Muscle layer of colon (tissue), 2 donors: ENCODE measurements around the gene CPHXL2.

Experiments
- H3K27ac ChIP-seq: one replicate; pipeline ENCODE4 v1.7.0; 2013; ENCODE audit warnings: low read depth, mild to moderate bottlenecking, low read length, moderate library complexity
- H3K27me3 ChIP-seq, 2 donors: one replicate each; pipeline ENCODE4 v1.7.0; 2013; ENCODE audit warnings: low read length in 2 of 2, mild to moderate bottlenecking in 2 of 2; ENCODE audit not compliant: insufficient read depth in 2 of 2, control insufficient read depth in 1 of 2
- H3K36me3 ChIP-seq: one replicate; pipeline ENCODE4 v1.7.0; 2013; ENCODE audit warnings: mild to moderate bottlenecking, low read length; ENCODE audit not compliant: insufficient read depth
- H3K4me1 ChIP-seq: one replicate; pipeline ENCODE4 v1.7.0; 2013; ENCODE audit warnings: mild to moderate bottlenecking, low read length; ENCODE audit not compliant: insufficient read depth
- H3K4me3 ChIP-seq, 2 donors: one replicate each; pipeline ENCODE4 v1.7.0; 2013; ENCODE audit warnings: low read length in 2 of 2, low read depth in 1 of 2, mild to moderate bottlenecking in 1 of 2, moderate library complexity in 1 of 2
- H3K9ac ChIP-seq: one replicate; pipeline ENCODE4 v1.7.0; 2013; ENCODE audit warnings: low read length
- H3K9me3 ChIP-seq: one replicate; pipeline ENCODE4 v1.7.0; 2013; ENCODE audit warnings: mild to moderate bottlenecking, low read length
- donor health status: abdominal sarcoma.
- donor health status: Adenocarcinoma of cecum.

The CPHXL2 gene

DNA sequence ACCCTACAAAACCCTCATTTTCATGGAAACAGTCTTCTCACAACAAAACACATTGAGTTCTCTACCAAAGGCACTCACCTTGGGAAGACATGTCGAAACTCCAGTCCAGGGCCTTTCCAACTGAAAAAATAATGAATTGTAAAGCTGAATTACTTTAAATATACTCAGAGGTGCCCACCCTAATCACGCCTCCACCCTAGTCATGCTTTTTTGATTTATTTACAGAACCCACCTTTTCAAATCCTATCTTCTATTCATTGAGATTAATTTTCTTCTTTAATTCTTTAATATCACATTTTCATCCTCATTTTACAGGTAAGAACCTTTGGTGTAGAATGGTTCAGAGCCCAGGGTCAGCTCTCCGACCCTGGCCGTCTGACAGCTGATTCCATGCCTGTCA, at the start of gene CPHXL2:
CPHXL2 (minus strand) TSS at position 101 of the 400 bp plus-strand sequence; CDS start at position 91, 10 bp downstream.
- Histone ChIP-seq H3K36me3 (no peaks in the 10 kb centered on the region), H3K9ac (no peak within 1 kb of the TSS), H3K27me3 (no peaks in the 10 kb centered on the region), H3K9me3 (no peaks in the 10 kb centered on the region), H3K4me3 (no peak within 1 kb of the TSS), H3K4me1 (no peaks in the 10 kb centered on the region), H3K27ac (no peak within 1 kb of the TSS)

DNA sequence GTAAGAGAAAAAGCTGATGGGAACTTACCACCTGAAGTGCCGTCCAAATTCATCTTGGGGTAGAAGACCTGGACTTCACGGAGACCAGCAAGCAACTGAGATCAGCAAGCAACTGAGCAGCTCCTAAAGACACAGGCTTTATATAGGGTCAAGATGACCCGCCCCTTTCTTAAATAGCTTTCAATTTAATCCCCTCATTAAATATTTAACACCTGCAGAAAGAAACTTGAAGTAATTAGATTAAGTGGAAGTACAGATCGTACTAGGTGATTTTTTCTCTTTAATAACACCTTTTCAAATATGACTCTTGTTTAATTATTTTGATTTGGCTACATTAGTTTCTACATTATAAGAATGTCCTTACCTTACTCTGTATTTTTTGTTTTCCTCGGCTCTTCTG, 49.6 kb upstream of the CPHXL2 start, which contains the start of gene CPHXL:
CPHXL (minus strand) TSS at position 101 of the 400 bp plus-strand sequence; CDS start at position 53, 48 bp downstream.
- Histone ChIP-seq H3K9ac (no peak within 1 kb of the TSS), H3K4me1 (no peaks in the 10 kb centered on the region), H3K36me3 (no peaks in the 10 kb centered on the region), H3K27ac (no peak within 1 kb of the TSS), H3K27me3 (no peaks in the 10 kb centered on the region), H3K9me3 (no peaks in the 10 kb centered on the region), H3K4me3 (no peak within 1 kb of the TSS)

DNA sequence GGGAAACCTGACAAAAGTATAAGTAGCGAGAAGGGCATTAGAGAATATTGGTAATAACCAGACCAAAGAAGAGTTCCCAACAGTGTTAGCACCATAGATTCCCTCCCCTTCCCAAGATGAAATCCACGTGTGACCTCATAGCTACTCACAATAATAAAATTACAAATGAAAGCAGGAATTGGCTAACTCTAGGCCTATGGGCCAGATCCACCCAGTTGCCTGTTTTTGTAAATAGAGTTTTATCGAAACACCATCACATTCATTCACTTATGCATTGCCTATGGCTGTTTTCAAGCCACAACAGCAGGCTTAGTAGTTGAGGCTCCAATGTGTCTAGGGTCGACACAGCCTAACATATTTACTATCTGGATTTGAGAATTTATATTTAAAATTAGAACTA, 41.6 kb upstream of the CPHXL2 start:
- Histone ChIP-seq H3K9ac (no peak overlapping the region), H3K27me3 (no peaks in the 10 kb centered on the region), H3K27ac (no peak overlapping the region), H3K36me3 (no peaks in the 10 kb centered on the region), H3K9me3 (no peaks in the 10 kb centered on the region), H3K4me1 (no peaks in the 10 kb centered on the region), H3K4me3 (no peak overlapping the region)

DNA sequence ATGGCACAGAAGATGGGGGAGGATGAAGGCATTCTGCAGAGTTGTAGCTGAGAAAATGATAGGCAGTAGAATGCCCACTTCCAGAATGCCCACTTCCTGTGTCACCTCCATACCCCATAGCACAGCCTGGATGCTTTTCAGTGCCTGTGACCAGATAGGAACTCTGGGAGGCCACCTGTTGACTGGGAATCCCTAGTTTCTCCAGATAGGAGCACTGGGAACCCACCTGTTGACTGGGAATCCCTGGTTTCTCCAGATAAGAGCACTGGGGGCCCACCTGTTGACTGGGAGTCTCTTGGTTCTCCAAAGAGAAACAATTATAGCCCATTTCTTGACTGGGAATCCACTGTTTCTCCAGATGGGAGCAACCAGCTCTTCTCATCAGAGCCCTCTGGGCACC, 37.9 kb upstream of the CPHXL2 start:
- no peaks in the 10 kb centered on the region for H3K4me1 ChIP-seq
- no peak overlapping the region for H3K27ac ChIP-seq
- no peaks in the 10 kb centered on the region for H3K36me3 ChIP-seq
- no peaks in the 10 kb centered on the region for H3K27me3 ChIP-seq
- no peaks in the 10 kb centered on the region for H3K9me3 ChIP-seq
- no peak overlapping the region for H3K9ac ChIP-seq
- H3K4me3 ChIP-seq, result no peak overlapping the region

DNA sequence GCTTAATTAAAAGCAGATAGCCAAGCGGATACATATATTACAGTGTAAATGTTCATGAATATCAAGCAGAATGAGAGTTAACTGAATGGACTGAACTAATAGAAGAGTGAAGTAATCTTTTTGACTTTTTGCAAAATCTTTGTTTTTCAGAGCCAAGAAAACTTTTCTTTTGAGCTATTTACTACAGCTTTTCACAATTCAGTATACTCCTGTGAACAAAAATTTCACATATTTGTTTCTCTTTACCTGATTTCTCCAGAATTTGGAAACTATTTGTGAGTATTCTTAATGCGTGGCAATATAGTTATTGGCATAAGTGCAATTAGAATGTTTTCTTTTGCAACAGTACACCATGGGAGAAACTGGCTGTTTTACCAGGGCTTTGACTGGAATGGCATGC, 33.5 kb upstream of the CPHXL2 start:
- H3K4me3 ChIP-seq, result no peak overlapping the region
- H3K4me1 ChIP-seq, result no peaks in the 10 kb centered on the region
- H3K9ac ChIP-seq, result no peak overlapping the region
- no peaks in the 10 kb centered on the region for H3K36me3 ChIP-seq
- H3K9me3 ChIP-seq, result no peaks in the 10 kb centered on the region
- H3K27ac ChIP-seq, result no peak overlapping the region
- H3K27me3 ChIP-seq, result no peaks in the 10 kb centered on the region

DNA sequence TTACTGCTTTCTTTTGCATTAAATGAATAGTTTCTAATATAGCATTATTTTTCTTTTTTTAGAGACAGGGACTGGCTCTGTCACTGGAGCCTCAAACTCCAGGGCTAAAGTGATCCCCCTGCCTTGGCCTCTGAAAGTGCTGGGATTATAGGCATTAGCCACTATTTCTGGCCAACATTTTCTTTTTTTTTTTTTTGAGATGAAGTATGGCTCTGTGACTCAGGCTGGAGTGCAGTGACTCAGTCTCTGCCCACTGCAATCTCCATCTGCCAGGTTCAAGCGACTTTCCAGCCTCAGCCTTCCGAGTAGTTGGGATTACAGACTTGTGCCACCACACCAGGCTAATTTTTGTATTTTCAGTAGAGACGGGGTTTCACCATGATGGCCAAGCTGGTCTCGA, 26.5 kb upstream of the CPHXL2 start:
- H3K36me3 ChIP-seq, result no peaks in the 10 kb centered on the region
- no peaks in the 10 kb centered on the region for H3K27me3 ChIP-seq
- no peaks in the 10 kb centered on the region for H3K4me1 ChIP-seq
- no peaks in the 10 kb centered on the region for H3K9me3 ChIP-seq
- no peak overlapping the region for H3K4me3 ChIP-seq
- no peak overlapping the region for H3K27ac ChIP-seq
- H3K9ac ChIP-seq, result no peak overlapping the region

DNA sequence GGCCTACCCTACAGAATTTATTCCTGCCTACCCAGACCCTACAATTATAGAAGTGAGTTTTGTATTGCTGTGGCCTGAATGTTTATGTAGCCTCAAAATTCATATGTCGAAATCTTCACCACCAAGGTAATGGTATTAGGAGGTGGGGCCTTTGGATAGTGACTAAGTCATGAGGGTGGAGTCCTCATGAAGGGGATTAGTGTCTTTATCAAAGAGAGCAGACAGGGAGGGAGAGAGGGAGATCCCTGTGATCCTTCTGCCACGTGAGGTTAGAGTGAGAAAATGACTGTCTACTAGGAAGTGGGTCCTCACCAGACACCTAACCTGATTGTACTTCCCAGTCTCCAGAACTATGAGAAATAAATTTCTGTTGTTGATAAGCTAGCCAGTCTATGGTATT, 25.4 kb upstream of the CPHXL2 start:
- Histone ChIP-seq H3K9me3 (no peaks in the 10 kb centered on the region), H3K27ac (no peak overlapping the region), H3K9ac (no peak overlapping the region), H3K4me1 (no peaks in the 10 kb centered on the region), H3K4me3 (no peak overlapping the region), H3K36me3 (no peaks in the 10 kb centered on the region), H3K27me3 (no peaks in the 10 kb centered on the region)

DNA sequence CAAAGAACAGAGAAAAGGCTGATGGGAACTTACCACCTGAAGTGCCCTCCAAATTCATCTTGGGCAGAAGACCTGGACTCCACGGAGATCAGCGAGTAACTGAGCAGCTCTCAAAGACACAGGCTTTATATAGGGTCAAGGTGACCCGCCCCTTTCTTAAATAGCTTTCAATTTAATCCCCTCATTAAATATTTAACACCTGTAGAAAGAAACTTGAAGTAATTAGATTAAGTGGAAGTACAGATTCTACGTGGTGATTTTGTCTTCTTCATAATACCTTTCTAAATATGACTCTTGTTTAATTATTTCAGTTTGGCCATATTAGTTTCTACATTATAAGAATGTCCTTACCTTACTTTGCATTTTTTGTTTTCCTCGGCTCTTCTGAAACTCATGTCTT, 24.6 kb upstream of the CPHXL2 start, which contains the start of gene DUXB:
DUXB (minus strand) TSS at position 101 of the 400 bp plus-strand sequence; CDS start at position 58, 43 bp downstream.
- no peaks in the 10 kb centered on the region for H3K36me3 ChIP-seq
- no peaks in the 10 kb centered on the region for H3K4me1 ChIP-seq
- no peak within 1 kb of the TSS for H3K4me3 ChIP-seq
- no peak within 1 kb of the TSS for H3K9ac ChIP-seq
- H3K9me3 ChIP-seq, result no peaks in the 10 kb centered on the region
- no peaks in the 10 kb centered on the region for H3K27me3 ChIP-seq
- no peak within 1 kb of the TSS for H3K27ac ChIP-seq

DNA sequence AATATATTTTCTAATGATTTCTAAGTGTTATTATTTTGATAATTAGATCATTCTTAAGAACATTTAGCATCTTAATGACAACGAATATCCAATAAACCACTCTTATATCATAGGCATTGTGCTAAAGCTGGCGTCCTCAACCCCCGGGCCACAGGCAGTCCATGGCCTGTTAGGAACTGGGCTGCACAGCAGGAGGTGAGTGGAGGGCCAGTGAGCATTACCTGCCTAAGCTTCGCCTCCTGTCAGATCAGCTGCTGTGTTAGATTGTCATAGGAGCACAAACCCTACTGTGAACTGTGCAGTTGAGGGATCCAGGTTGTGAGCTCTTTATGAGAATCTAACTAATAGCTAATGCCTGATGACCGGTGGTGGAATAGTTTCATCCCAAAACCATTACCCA, 20.8 kb upstream of the CPHXL2 start:
- no peak overlapping the region for H3K9ac ChIP-seq
- no peaks in the 10 kb centered on the region for H3K27me3 ChIP-seq
- H3K36me3 ChIP-seq, result no peaks in the 10 kb centered on the region
- H3K27ac ChIP-seq, result no peak overlapping the region
- no peaks in the 10 kb centered on the region for H3K4me1 ChIP-seq
- H3K9me3 ChIP-seq, result no peaks in the 10 kb centered on the region
- H3K4me3 ChIP-seq, result no peak overlapping the region

DNA sequence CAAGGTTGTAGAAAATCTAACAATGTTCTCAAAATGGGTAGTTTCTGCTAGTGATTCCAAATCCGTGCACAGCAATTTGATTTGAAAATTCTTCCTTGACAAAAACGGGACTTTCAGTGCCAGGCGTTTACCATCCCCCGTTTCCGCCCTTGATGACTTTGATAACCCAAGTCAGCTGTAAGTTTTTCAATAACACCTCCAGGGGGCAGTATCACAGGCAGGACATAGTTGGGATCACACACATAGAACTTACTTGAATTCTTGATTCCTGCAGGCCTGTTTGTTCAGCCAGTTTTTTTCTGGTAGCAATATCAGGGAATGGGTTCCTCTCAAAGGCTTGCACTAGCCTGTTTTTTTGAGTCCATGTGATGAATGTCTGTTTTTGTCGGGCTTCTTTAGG, 18.9 kb upstream of the CPHXL2 start:
- Histone ChIP-seq H3K9ac (no peak overlapping the region), H3K4me3 (no peak overlapping the region)

DNA sequence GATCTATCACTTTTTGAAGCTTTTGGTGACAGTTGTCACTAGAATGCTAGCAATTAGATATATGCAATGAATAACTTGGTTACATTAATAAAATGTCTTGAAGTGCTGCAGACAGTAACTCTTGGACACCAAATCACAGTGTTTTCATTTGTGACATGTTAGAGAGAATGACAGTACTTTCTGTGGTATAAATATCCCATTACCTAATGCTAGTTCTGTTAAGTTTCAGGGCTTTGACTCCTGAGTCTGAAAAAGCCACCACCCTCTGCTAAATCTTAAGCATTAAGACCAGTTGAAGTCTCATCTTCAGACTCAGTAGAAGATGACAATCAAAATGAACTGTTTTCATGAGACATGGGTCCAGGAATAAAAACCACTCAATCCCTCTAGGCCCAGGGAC, 10.6 kb upstream of the CPHXL2 start:
- no peaks in the 10 kb centered on the region for H3K4me1 ChIP-seq
- H3K9me3 ChIP-seq, result no peaks in the 10 kb centered on the region
- H3K9ac ChIP-seq, result no peak overlapping the region
- no peaks in the 10 kb centered on the region for H3K27me3 ChIP-seq
- no peaks in the 10 kb centered on the region for H3K36me3 ChIP-seq
- no peak overlapping the region for H3K4me3 ChIP-seq
- H3K27ac ChIP-seq, result no peak overlapping the region

More for the DNA sequence above, 18.9 kb upstream of the CPHXL2 start:
- Histone ChIP-seq H3K36me3 (no peaks in the 10 kb centered on the region), H3K27ac (no peak overlapping the region), H3K27me3 (no peaks in the 10 kb centered on the region), H3K4me1 (no peaks in the 10 kb centered on the region), H3K9me3 (no peaks in the 10 kb centered on the region)

DNA sequence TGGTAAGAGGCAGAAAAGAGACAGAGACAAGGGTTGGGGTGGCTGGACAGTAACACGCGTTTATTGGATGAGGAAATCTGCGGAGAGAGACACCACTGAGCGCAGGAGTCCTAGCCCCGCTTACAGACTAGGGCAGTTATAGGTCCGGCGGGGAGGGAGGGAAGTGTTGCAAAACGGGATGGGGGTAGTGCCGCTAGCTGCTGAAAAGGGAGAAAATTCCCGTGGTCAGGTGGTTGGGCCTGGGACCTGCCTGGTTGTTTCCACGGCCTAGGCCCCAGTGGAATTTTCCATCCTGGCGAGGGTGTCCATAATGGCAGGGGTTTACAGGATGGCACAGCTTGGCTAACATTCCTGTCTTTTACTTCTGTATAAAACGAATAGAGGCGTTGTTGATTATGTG, 5.5 kb upstream of the CPHXL2 start:
- H3K27me3 ChIP-seq, result no peaks in the 10 kb centered on the region
- H3K9ac ChIP-seq, result no peak overlapping the region
- H3K36me3 ChIP-seq, result no peaks in the 10 kb centered on the region
- no peaks in the 10 kb centered on the region for H3K4me1 ChIP-seq
- H3K27ac ChIP-seq, result no peak overlapping the region
- no peaks in the 10 kb centered on the region for H3K9me3 ChIP-seq
- no peak overlapping the region for H3K4me3 ChIP-seq
